Left hindlimb (tissue), 1 donor: ENCODE results near the gene ONECUT2.

ENCODE experiments used
- DNase-seq: peaks from one replicate; pipeline ENCODE4 v3.0.0-alpha.2; 2018

Gene ONECUT2

GRCh38 chr18:57431467-57432080 lies 3.6 kb upstream of the ONECUT2 start:
- DNase-seq = no peak

- no peak for DNase-seq
Measured at GRCh38 chr18:57432140-57432539, 3.0 kb upstream of the ONECUT2 start.

- DNase-seq = no peak
Measured at GRCh38 chr18:57432751-57433400, 2.3 kb upstream of the ONECUT2 start.

GRCh38 chr18:57433482-57433881 lies 1.7 kb upstream of the ONECUT2 start:
- no peak for DNase-seq

- DNase-seq = no peak
Measured at GRCh38 chr18:57433934-57434535, 1.1 kb upstream of the ONECUT2 start.

- DNase-seq = no peak
Measured at GRCh38 chr18:57435846-57436190, 644 bp downstream of the ONECUT2 start.

GRCh38 chr18:57436191-57436964 lies 1.2 kb downstream of the ONECUT2 start:
- DNase-seq = no peak

- DNase-seq = no peak
Measured at GRCh38 chr18:57436965-57437333, 1.8 kb downstream of the ONECUT2 start.

- no peak for DNase-seq
Measured at GRCh38 chr18:57437402-57437765, 2.2 kb downstream of the ONECUT2 start.

- no peak for DNase-seq
Measured at GRCh38 chr18:57437766-57438671, 2.8 kb downstream of the ONECUT2 start.

GRCh38 chr18:57438743-57439608 lies 3.8 kb downstream of the ONECUT2 start:
- no peak for DNase-seq

GRCh38 chr18:57439609-57439968 lies 4.4 kb downstream of the ONECUT2 start:
- no peak for DNase-seq

GRCh38 chr18:57439985-57440330 lies 4.8 kb downstream of the ONECUT2 start:
- no peak for DNase-seq

- DNase-seq = no peak
Measured at GRCh38 chr18:57440331-57441070, 5.3 kb downstream of the ONECUT2 start.

GRCh38 chr18:57441071-57441794 lies 6.1 kb downstream of the ONECUT2 start:
- DNase-seq = no peak

GRCh38 chr18:57443247-57443646 lies 8.1 kb downstream of the ONECUT2 start:
- DNase-seq = no peak

GRCh38 chr18:57443702-57444101 lies 8.5 kb downstream of the ONECUT2 start:
- no peak for DNase-seq

- DNase-seq = no peak
Measured at GRCh38 chr18:57444301-57444759, 9.2 kb downstream of the ONECUT2 start.

- no peak for DNase-seq
Measured at GRCh38 chr18:57445488-57446319, 10.5 kb downstream of the ONECUT2 start.
